ENCODE measurements around the gene DEPP1. TPM values are rescaled to one million over a fixed set of nuclear protein-coding genes. Genes with fewer than 3 reads are reported as not detected.

DEPP1 gene
- total and polyA plus RNA-seq, 4 donors, result 10.7 to 79.3 (median 33.5) TPM

DNA sequence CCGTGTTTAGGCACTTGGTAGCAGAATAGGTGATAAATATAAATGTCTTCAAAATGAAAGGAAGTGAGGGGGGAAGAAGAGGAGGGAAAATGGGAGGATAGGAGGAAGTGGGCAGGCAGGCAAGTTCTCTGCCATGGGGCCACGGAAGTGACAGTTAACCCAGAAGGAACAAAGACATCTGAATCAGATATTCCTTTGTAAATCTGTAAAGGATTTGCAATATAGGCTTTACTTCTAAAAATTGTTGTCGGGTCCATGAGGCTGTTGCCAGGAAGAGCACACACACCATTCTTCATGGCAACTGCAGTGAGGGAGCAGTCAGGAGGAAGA is 42.7 kb downstream of the DEPP1 start:
- no peaks in the 10 kb centered on the region for H3K27me3 ChIP-seq (ENCODE audit: control insufficient read depth in 4 of 4, insufficient read depth in 4 of 4, low read length in 3 of 4)
- H3K9me3 ChIP-seq (ENCODE audit: control insufficient read depth in 4 of 4, low read length in 3 of 4), result no peaks in the 10 kb centered on the region
- no peak overlapping the region for H3K4me3 ChIP-seq (ENCODE audit: low read depth in 1 of 3, low read length in 3 of 3)
- peak; percentile 27 for DNase-seq (ENCODE audit: low spot score)
- no peak for TF ChIP-seq NR2F2 (IDR thresholded peaks at IDR 0.05)
- TF ChIP-seq YY1 (IDR thresholded peaks at IDR 0.05), result peak; percentile 8
- no peaks in the 10 kb centered on the region for H3K36me3 ChIP-seq (ENCODE audit: control insufficient read depth in 4 of 4, insufficient read depth in 3 of 4, low read depth in 1 of 4, low read length in 3 of 4)
- H3K4me1 ChIP-seq (ENCODE audit: control insufficient read depth in 4 of 4, insufficient read depth in 4 of 4, low read length in 3 of 4), result peaks cover 1 to 6% (median 3%) of the 10 kb centered on the region in 4 donors
- WGBS, result 41% methylated on average over 3 of the region's 3 CpGs
- H3K27ac ChIP-seq (ENCODE audit: low read depth in 1 of 2, low read length in 2 of 2), result no peak overlapping the region
- H3K9ac ChIP-seq (ENCODE audit: low read depth in 1 of 2, low read length in 2 of 2), result no peak overlapping the region

DNA sequence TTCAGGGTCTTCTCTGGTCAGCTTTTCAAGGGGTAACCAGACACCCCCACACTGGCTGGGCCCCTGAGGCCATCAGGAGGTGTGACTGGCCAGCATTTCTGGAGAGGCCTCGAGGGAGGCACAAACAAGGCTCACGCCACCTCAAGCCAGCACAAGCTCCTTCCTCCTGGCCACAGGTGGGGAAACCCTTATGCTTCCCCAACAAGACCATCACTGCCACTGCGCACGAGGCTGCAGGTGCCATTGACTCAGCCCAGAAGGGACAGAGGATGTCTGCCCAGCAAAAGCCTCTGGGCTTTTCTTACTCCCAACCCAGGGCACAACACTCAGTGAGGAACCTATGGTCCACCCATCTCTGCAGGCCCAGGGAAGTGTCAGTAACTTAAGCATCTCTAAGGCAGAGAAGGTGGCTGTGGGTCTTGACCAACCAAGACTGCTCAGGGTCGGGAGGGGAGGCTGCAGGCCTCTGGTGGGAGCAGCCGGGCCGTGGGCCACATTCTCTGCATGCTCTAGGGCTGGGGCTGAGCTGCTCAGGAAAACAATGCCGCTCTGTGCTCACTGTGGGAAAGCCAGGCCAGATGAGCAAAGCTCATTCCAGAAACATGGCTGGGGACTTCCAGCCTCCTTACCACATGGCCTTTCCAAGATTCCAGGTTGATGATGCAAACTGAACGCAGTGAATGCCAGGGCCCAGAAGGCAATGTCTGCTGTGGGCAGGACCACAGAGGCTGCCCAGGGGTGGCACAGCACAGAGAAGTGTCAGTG is 43.2 kb downstream of the DEPP1 start:
- Histone ChIP-seq H3K4me3 (ENCODE audit: low read depth in 1 of 3, low read length in 3 of 3) (no peak overlapping the region), H3K9me3 (ENCODE audit: control insufficient read depth in 4 of 4, low read length in 3 of 4) (no peaks in the 10 kb centered on the region), H3K27me3 (ENCODE audit: control insufficient read depth in 4 of 4, insufficient read depth in 4 of 4, low read length in 3 of 4) (no peaks in the 10 kb centered on the region), H3K4me1 (ENCODE audit: control insufficient read depth in 4 of 4, insufficient read depth in 4 of 4, low read length in 3 of 4) (peaks cover 1 to 6% (median 3%) of the 10 kb centered on the region in 4 donors), H3K9ac (ENCODE audit: low read depth in 1 of 2, low read length in 2 of 2) (no peak overlapping the region), H3K36me3 (ENCODE audit: control insufficient read depth in 4 of 4, insufficient read depth in 3 of 4, low read depth in 1 of 4, low read length in 3 of 4) (no peaks in the 10 kb centered on the region), H3K27ac (ENCODE audit: low read depth in 1 of 2, low read length in 2 of 2) (no peak overlapping the region)
- 79% methylated on average over 9 of the region's 9 CpGs for WGBS
- TF ChIP-seq, protein P1, sequence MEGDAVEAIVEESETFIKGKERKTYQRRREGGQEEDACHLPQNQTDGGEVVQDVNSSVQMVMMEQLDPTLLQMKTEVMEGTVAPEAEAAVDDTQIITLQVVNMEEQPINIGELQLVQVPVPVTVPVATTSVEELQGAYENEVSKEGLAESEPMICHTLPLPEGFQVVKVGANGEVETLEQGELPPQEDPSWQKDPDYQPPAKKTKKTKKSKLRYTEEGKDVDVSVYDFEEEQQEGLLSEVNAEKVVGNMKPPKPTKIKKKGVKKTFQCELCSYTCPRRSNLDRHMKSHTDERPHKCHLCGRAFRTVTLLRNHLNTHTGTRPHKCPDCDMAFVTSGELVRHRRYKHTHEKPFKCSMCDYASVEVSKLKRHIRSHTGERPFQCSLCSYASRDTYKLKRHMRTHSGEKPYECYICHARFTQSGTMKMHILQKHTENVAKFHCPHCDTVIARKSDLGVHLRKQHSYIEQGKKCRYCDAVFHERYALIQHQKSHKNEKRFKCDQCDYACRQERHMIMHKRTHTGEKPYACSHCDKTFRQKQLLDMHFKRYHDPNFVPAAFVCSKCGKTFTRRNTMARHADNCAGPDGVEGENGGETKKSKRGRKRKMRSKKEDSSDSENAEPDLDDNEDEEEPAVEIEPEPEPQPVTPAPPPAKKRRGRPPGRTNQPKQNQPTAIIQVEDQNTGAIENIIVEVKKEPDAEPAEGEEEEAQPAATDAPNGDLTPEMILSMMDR (IDR thresholded peaks at IDR 0.05; ENCODE audit: low read depth, low read length, missing input control), result no peak
- TF ChIP-seq HNF4A (conservative IDR thresholded peaks at IDR 0.05), result no peak
- TF ChIP-seq ATF3 (IDR thresholded peaks at IDR 0.05), result peak; percentile 66
- TF ChIP-seq YY1 (IDR thresholded peaks at IDR 0.05), result peak; percentile 28
- peak; percentile 13 for DNase-seq (ENCODE audit: low spot score)

DNA sequence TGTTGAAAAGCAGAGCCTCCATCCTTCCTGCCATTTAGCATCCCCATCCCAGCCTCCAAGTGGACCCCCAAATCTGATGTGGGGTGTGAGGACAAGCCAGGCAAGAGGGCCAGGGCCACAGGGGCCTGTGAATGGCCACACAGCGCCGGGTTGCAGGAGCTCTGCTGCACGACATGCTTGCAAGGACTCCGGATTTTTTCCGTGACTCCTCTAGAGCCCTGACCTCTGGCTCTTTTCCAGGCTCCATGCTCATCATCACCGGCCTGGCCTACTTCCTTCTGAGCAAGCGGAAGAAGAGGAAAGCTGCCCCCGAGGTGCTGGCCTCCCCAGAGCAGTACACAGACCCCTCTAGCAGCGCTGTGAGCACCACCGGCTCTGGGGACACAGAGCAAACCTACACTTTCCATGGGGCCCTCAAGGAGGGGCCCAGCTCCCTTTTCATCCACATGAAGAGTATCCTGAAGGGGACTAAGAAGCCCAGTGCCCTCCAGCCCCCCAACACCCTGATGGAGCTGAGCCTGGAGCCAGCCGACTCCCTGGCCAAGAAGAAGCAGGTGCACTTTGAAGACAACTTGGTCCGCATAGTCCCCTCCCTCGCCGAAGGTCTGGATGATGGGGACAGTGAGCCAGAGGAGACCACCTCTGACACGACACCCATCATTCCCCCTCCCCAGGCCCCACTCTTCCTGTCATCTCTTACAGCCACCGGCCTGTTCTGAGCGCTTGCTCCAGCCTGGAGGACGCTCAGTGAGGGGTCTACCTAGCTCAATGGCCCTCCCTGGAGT is 44.0 kb downstream of the DEPP1 start:
- DNase-seq (ENCODE audit: low spot score), result peak; percentile 33
- no peaks in the 10 kb centered on the region for H3K9me3 ChIP-seq (ENCODE audit: control insufficient read depth in 4 of 4, low read length in 3 of 4)
- H3K4me3 ChIP-seq (ENCODE audit: low read depth in 1 of 3, low read length in 3 of 3), result no peak overlapping the region
- H3K4me1 ChIP-seq (ENCODE audit: control insufficient read depth in 4 of 4, insufficient read depth in 4 of 4, low read length in 3 of 4), result peaks cover 0 to 6% (median under 1%) of the 10 kb centered on the region in 4 donors
- H3K27ac ChIP-seq (ENCODE audit: low read depth in 1 of 2, low read length in 2 of 2), result no peak overlapping the region
- H3K36me3 ChIP-seq (ENCODE audit: control insufficient read depth in 4 of 4, insufficient read depth in 3 of 4, low read depth in 1 of 4, low read length in 3 of 4), result no peaks in the 10 kb centered on the region
- TF ChIP-seq HNF4A (conservative IDR thresholded peaks at IDR 0.05) (no peak), TAF1 (conservative IDR thresholded peaks at IDR 0.05) (no peak), HNF4G (IDR thresholded peaks at IDR 0.05) (no peak)
- WGBS, result 84% methylated on average over 18 of the region's 18 CpGs
- no peak overlapping the region for H3K9ac ChIP-seq (ENCODE audit: low read depth in 1 of 2, low read length in 2 of 2)
- no peaks in the 10 kb centered on the region for H3K27me3 ChIP-seq (ENCODE audit: control insufficient read depth in 4 of 4, insufficient read depth in 4 of 4, low read length in 3 of 4)
